Stomach (tissue), 9 donors: ENCODE results near the gene TMEM120B. TPM values are rescaled to one million over a fixed set of nuclear protein-coding genes. Genes with fewer than 3 reads are reported as not detected.

Experiments used
- DNase-seq, 2 donors: peaks; one replicate each; pipeline versions ENCODE4 v3.0.0 to v3.0.0-alpha.2; 2013 to 2019
- H3K27ac ChIP-seq, 5 donors: fragments of 200-600 bp in 4 of 5; sonication (generic) in 4 of 5; one replicate each; pipeline ENCODE4 v1.5.1; 2013 to 2019; ENCODE audit warnings: mild to moderate bottlenecking in 1 of 5, moderate library complexity in 1 of 5
- H3K27me3 ChIP-seq, 3 donors: fragments of 200-600 bp; sonication (generic); one replicate each; pipeline ENCODE4 v1.5.1; 2017 to 2019; ENCODE audit warnings: mixed run types in 1 of 3
- H3K36me3 ChIP-seq, 4 donors: fragments of 200-600 bp; sonication (generic); 1 replicate in 3 of 4; 2 replicates in 1 of 4; pipeline ENCODE4 v1.5.1; 2016 to 2019
- H3K4me1 ChIP-seq, 4 donors: fragments of 200-600 bp; sonication (generic); one replicate each; pipeline ENCODE4 v1.5.1; 2016 to 2019
- H3K4me3 ChIP-seq, 4 donors: fragments of 200-600 bp; sonication (generic) in 3 of 4; one replicate each; pipeline ENCODE4 v1.5.1; 2016 to 2019; ENCODE audit warnings: mild to moderate bottlenecking in 1 of 4
- H3K9me3 ChIP-seq, 4 donors: fragments of 200-600 bp; sonication (generic); one replicate each; pipeline ENCODE4 v1.5.1; 2016 to 2019
- CTCF ChIP-seq, 7 experiments: fragments of 450-650 bp in 4 of 7; fragments of 200-600 bp in 3 of 7; sonication (generic) in 3 of 7; IDR thresholded peaks; one replicate each; pipeline ENCODE4 v1.5.1; 2016 to 2019; ENCODE audit warnings: antibody characterized with exemption in 7 of 7, control low read depth in 2 of 7, mild to moderate bottlenecking in 1 of 7
- EP300 ChIP-seq: sonication (generic); formaldehyde crosslinking; IDR thresholded peaks from one replicate; pipeline ENCODE4 v1.6.1; 2017; ENCODE audit warnings: antibody characterized with exemption
- POLR2A ChIP-seq, 4 donors: fragments of 450-650 bp; IDR thresholded peaks; one replicate each; pipeline ENCODE4 v1.6.1; 2016; ENCODE audit warnings: antibody characterized with exemption in 4 of 4, control low read depth in 2 of 4, mild to moderate bottlenecking in 1 of 4, moderate library complexity in 1 of 4
- POLR2AphosphoS5 ChIP-seq, 3 donors: sonication (generic); formaldehyde crosslinking; IDR thresholded peaks; one replicate each; pipeline ENCODE4 v1.6.1; 2016; ENCODE audit warnings: antibody characterized with exemption in 3 of 3
- WGBS, 5 donors: extraction: QIAGEN DNeasy Blood & Tissue Kit in 3 of 5; methylation state at CpG; one replicate each; pipeline versions ENCODE4 v1.1.5 to v1.1.7; 2013 to 2018; 5-methylcytosine and 5-hydroxymethylcytosine counted together
- intact Hi-C: fragments of 100-400 bp; cut with DNase I; formaldehyde crosslinking; loops from one replicate; pipeline ENCODE4 v1.15.1; 2023; ENCODE audit warnings: low total_unique reads
- polyA plus RNA-seq, 3 donors: library from polyadenylated mRNA; stranded (reverse); fragments of 200-250 nt; gene quantifications; one replicate each; pipeline ENCODE4 v1.2.3, GENCODE V29; 2013
- total RNA-seq, 5 donors: library from RNA; depleted of rRNA; stranded (reverse); fragments of >200 nt; gene quantifications; one replicate each; pipeline versions ENCODE4 v1.1.0 to v1.2.3, GENCODE V29; 2014 to 2016
- donor health status: healthy with polysubstance abuse.
- donor health status: Bipolar disorder and iron deficiency.
- donor health status: healthy.

Gene TMEM120B
- total and polyA plus RNA-seq, 8 donors: 0.58 to 11.6 (median 4.4) TPM

DNA sequence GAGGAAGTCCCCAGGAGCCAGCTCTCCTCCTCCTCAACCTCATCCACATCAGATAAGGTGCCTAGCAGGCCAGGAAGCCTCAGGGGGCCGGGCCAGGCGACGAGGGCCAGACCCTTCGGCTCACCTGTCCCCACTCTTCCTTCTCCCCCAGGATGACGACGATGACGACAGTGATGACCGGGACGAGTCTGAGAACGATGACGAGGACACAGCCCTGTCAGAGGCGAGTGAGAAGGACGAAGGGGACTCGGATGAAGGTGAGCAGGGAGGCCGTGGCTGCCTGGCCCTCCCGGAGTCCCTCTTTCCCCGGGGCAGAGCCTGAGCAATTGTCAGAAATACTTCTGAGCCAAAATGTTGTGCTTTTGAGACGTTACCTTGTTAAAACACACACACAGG is 105.1 kb downstream of the TMEM120B start:
- H3K27ac ChIP-seq: no peak overlapping the region
- H3K9me3 ChIP-seq: no peaks in the 10 kb centered on the region
- intact Hi-C loops: no loop called here
- peaks cover 14 to 26% (median 15%) of the 10 kb centered on the region in 4 donors for H3K4me1 ChIP-seq
- no peak overlapping the region for H3K4me3 ChIP-seq
- H3K36me3 ChIP-seq: peaks cover 77 to 95% (median 91%) of the 10 kb centered on the region in 4 donors
- DNase-seq: no peak
- TF ChIP-seq POLR2AphosphoS5 (IDR thresholded peaks at IDR 0.05) (no peak), EP300 (no peak), CTCF (IDR thresholded peaks at IDR 0.05) (no peak), POLR2A (IDR thresholded peaks at IDR 0.05) (no peak)
- H3K27me3 ChIP-seq: no peaks in the 10 kb centered on the region
- WGBS, 5 donors: 93 to 95% (median 94%) methylated on average over 17 to 18 of the region's 18 CpGs

- Histone ChIP-seq H3K4me1 (peaks cover 0 to 8% (median 0%) of the 10 kb centered on the region in 4 donors), H3K36me3 (peaks cover 91 to 100% (median 100%) of the 10 kb centered on the region in 4 donors), H3K27ac (no peak overlapping the region), H3K27me3 (no peaks in the 10 kb centered on the region), H3K4me3 (no peak overlapping the region), H3K9me3 (no peaks in the 10 kb centered on the region)
- no peak for DNase-seq
- 87 to 93% (median 90%) methylated on average over 20 to 22 of the region's 22 CpGs for WGBS, 5 donors
- intact Hi-C loops: no loop called here
- no peak for TF ChIP-seq CTCF (IDR thresholded peaks at IDR 0.05)
- no peak for TF ChIP-seq POLR2A (IDR thresholded peaks at IDR 0.05)
- TF ChIP-seq EP300: no peak
- no peak for TF ChIP-seq POLR2AphosphoS5 (IDR thresholded peaks at IDR 0.05)
Observed at GRCh38 chr12:121819212-121819949, 106.8 kb downstream of the TMEM120B start.

- Histone ChIP-seq H3K4me1 (peaks cover 0 to 2% (median 0%) of the 10 kb centered on the region in 4 donors), H3K9me3 (no peaks in the 10 kb centered on the region), H3K36me3 (peaks cover 84 to 100% (median 100%) of the 10 kb centered on the region in 4 donors), H3K27ac (no peak overlapping the region), H3K4me3 (no peak overlapping the region), H3K27me3 (no peaks in the 10 kb centered on the region)
- 72 to 90% (median 89%) methylated on average over 7 of the region's 7 CpGs for WGBS, 5 donors
- TF ChIP-seq EP300: no peak
- no peak for TF ChIP-seq POLR2A (IDR thresholded peaks at IDR 0.05)
- no peak for TF ChIP-seq POLR2AphosphoS5 (IDR thresholded peaks at IDR 0.05)
- TF ChIP-seq CTCF (IDR thresholded peaks at IDR 0.05): no peak
- no peak for DNase-seq
- intact Hi-C loops: no loop called here
Observed at GRCh38 chr12:121820056-121820455, 107.5 kb downstream of the TMEM120B start.

DNA sequence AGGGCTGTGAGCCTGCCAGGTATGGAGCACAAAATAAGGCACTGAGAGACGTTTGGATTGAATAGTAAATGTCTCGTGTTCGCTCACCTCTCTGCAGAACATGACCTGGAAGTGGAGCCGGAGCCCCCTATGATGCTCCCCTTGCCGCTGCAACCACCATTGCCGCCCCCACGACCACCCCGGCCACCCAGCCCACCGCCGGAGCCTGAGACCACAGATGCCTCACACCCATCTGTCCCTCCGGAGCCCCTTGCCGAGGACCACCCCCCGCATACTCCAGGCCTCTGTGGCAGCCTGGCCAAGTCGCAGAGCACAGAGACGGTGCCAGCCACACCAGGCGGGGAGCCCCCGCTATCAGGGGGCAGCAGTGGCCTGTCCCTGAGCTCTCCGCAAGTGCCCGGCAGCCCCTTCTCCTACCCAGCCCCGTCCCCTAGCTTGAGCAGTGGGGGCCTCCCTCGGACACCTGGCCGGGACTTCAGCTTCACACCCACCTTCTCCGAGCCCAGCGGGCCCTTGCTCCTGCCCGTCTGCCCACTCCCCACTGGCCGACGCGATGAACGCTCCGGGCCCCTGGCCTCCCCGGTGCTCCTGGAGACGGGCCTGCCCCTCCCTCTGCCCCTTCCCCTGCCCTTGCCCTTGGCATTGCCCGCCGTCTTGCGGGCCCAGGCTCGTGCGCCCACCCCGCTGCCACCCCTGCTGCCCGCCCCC is 110.0 kb downstream of the TMEM120B start:
- Histone ChIP-seq H3K36me3 (peaks cover 67 to 100% (median 99%) of the 10 kb centered on the region in 4 donors), H3K4me3 (no peak overlapping the region), H3K27me3 (no peaks in the 10 kb centered on the region), H3K27ac (no peak overlapping the region), H3K4me1 (peaks cover 0 to 5% (median 2%) of the 10 kb centered on the region in 4 donors), H3K9me3 (no peaks in the 10 kb centered on the region)
- no peak for TF ChIP-seq POLR2A (IDR thresholded peaks at IDR 0.05)
- no peak for TF ChIP-seq EP300
- intact Hi-C loops: no loop called here
- DNase-seq: no peak
- 91 to 93% (median 93%) methylated on average over 31 to 39 of the region's 39 CpGs for WGBS, 5 donors
